HG03025 (cell line): ENCODE results near the gene RALGAPA2.
A peak's percentile ranks its signal among the peaks of the same experiment; 100 is the strongest.

Source experiments
- ATAC-seq: cut with Tn5 transposase; IDR thresholded peaks from one replicate; pipeline ENCODE4 v1.9.1; 2021; ENCODE audit warnings: mild to moderate bottlenecking, moderate library complexity; ENCODE audit not compliant: unreplicated experiment, low FRiP score

The RALGAPA2 gene

DNA sequence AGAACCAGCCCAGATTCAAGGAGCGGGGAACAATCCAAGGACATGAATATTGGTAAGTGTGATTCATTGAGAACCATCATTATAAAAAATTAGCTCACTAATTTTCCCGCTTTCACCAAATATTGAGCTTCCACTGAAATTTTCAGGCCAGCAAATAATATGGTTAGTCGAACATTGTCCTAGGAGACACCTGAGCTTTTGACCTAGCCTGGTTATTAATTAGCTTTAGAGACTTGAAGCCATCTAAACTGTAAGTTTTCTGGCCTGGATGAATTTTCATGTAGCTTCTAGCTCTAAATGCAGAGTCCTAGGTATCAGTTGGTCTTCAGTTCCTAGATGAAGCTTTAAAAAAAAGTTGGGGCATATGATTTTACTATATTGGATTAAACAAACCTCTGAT lies 17.1 kb upstream of the RALGAPA2 start:
- no peak for ATAC-seq

DNA sequence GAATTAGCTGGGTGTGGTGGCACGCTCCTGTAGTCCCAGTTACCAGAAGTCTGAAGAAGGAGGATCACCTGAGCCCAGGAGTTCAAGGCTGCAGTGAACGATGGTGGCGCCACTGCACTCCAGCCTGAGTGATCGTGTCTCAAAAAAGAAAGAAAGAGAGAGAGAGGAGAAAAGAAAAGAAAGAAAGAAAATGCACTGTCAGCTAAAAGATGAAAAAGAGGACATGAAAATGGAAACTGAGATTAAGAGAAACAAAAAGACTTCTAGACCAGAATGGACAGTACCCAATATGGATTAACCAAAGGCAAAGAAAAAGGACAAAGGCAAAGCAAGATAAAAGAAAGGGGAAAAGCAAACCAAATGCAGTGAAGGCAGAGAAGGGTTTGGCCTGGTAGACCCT lies 9.0 kb upstream of the RALGAPA2 start:
- ATAC-seq: no peak

DNA sequence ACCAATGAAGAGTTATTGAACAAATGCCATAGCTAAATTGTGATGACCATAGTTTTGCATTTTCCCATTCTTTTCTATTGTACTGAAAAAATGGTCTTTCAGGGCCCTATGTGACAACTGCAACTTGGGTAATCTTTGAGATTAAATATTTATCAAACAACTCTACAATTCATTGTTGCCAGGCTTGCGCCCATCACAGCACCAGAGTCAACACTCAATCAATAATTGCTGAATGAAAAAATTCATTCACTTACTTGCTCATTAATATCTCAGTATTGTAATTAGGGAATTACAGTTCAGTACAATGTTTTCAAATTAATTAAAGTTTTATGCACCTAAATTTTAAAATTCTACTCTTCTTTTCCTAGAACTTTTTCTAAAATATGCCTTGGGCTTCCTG lies 7.7 kb upstream of the RALGAPA2 start:
- ATAC-seq: no peak

DNA sequence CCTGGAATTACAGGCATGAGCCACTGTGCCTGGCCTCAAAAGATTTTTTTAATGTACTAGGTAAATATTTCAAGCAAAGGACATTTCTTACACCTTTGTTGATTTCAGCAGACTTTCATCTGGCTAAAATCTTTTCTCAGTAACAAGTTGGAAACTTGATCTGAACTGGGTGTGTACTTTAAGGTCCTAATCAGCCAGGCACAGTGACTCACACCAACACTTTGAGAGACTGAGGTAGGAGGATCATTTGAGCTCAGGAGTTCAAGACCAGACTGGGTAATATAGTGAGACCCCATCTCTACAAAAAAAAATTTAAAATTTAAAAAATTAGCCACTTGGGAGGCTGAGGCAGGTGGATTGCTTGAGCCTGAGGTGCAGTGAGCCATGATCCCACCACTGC lies 7.0 kb upstream of the RALGAPA2 start:
- no peak for ATAC-seq

DNA sequence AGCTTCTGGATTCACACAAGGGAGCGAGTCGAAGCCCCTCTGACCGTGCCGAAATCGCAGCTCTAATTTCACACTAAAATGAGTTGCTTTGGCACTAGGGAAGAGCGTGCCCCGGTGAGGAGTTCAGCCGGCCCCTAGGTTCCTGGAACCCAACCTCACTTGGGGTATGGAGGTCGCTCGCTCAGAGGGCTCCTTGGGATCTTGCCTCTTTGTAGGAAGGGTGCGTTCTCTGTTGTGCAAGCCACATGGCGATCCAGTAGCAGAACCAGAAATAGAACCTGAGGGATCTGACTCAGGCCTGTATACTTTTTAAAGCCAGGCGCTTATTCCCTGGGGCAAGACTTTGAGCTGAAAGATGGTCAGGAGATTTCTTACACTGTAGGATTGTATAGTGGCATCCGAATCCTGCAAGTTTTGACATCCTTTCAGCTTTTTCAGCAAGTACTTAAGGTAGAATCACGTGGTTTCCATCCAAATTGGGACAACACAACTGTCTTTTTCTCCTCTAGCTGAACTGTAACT lies 861 bp upstream of the RALGAPA2 start:
- no peak for ATAC-seq

DNA sequence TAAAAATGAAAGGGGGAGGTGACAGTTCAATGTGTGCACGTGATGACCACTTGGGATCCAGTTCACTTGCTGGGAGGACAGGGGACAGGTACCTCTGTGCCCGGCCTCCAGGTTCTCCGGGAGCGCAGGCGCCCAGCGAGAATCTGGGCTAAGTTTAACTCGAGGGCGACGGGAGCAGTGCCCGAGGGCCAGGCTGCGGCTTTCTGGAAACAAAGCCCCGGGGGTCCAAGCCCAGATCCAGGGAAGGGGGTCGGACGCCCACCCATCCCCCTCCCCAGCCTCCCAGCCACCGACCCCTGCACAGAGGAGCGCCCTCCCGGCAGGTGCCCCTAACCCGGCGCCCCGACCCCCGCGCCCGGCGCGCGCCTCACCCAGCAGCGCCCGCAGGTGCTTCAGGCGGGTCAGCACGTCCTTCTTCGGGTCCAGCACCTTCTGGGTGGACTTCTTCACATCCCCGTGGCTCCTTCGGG lies 405 bp downstream of the RALGAPA2 start:
- ATAC-seq: peak; percentile 9

DNA sequence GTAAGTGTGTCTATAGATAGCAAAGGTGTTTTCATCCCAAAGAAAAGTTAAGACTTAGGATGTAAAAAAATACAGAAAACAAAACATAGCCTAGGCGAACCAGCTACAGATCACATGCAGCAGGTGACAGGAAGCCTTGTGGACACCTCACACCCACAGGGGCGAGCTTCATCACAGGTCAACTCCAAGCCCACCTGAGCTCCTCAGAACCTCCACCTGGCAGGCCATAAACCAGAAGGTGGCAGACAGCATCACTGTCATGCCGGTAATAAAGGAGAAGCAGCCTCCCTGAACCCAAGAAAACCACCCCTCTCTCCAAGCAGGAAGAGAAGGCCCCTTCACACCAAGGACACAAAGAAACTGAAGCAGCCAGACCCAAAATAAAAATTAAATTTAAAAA lies 1.0 kb downstream of the RALGAPA2 start:
- no peak for ATAC-seq

DNA sequence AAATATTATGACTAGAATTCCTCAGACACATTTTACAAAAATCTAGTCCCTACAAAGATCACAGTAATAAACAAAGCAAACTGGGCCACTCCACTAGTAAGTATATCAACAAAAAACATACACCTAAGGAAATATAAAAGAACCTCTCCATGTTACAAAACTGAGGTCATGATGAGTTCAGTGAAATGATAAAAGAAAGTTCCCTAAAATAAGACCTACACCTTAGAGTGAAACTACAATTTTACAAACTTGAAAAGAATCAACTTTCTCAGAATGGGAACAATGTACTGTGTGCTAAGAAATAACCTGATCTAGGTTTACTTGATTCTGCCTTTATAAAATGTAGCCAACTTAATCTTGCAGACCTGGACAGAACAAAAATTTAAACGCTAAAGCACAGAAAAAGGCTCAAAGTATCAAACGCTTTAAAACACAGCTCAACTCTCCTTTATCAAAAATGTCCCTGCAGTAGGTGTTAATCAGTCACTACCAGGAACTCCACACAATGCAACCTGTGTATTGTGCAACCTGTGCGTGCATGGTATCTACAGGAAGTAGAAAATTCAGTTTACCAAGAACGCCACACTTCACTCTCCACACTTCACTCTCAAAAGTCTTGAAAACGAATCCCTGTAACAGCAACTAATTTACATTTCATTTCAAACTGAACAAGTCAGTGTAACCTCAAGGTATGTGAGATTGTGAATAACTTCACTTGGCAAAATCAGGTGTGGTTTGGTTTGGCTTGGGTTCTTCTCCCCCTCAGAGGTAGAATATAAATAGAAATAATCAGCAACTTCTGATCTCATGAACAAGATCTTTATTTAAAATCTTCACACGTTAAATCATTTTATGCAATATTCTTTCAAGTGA lies 1.8 kb downstream of the RALGAPA2 start:
- no peak for ATAC-seq

DNA sequence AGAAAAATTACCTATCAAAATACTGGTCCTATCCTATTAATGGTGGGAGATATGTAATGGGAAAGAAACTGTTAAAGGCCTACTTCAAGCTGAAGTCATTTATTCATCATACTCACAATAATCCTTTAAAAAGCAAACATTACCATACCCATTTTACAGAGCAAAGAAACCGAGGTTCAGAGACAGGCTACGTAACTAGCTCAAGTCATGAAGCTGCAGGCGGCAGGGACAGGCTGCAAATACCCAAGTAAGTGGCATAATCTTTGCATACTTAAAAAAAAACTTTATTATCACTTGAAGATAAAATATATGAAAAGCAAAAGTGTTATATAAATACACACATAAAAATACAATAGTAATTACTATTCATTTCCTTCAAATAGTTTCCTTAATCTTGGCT lies 2.6 kb downstream of the RALGAPA2 start:
- ATAC-seq: no peak

DNA sequence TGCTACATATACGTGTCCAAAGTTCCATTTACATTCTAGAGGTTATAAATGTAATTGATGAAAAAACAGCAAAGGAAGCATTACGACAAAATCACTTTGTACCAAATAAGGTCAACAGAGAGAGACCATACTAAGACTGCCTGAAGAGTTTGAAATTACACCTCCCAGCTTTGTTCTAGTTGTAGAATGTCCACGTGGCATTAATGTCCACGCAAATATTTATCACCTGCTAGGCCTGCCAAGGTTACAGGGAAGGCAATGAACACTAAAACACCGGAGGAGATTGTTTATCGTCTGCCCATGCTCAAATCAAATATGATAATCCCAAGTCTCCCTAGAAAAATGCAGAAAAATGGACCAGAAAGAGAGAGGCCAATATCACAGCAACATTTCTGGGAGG lies 6.2 kb downstream of the RALGAPA2 start:
- no peak for ATAC-seq

DNA sequence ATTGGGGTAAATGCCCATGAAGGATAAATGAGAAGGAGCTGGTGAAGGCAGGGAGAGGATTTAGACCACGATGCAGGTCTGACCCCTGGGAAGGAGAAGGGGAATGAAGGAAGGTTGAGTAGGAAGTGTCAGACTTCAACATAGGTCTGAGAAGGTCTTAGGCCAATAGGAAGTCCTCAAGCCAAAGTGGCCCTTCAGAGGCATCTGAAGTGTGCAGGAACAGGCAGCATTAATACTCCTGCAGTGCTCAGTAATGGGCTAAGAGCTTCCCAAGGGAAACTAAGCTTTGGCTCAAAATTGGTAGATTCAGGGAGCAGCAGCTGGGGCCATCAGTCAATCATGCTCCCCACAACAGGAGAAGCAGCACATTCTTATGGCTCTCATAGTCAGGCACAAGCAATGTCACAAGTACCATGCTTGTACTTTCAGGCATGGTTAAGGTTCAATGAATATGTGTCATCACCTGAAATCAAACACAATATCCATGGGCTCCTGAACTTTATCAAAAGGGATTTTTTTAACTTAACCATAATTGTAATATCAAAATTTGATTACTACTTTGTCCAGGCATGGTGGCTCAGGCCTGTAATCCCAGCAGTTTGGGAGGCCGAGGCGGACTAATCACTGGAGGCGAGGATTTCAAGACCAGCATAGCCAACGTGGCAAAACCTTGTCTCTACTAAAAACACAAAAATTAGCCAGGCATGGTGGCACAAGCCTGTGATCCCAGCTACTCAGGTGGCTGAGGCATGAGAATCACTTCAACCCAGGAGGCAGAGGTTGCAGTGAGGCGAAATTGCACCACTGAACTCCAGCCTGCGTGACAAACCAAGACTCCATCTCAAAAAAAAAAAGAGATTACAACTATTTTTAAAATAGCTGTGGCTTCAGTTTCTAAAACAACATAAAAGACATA lies 9.9 kb downstream of the RALGAPA2 start:
- ATAC-seq: no peak

DNA sequence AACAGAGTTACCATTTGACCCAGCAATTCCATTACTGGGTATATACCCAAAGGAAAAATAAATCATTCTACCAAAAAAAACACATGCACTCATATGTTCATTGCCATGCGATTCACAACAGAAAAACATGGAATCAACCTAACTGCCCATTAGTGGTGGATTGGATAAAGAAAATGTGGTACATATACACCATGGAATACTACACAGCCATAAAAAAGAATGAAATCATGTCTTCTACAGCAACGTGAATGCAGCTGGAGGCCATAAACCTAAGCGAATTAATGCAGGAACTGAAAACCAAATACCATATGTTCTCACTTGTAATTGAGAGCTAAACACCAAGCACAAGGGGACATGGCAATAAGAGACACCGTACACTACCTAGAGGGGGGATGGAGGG lies 12.5 kb downstream of the RALGAPA2 start:
- no peak for ATAC-seq

DNA sequence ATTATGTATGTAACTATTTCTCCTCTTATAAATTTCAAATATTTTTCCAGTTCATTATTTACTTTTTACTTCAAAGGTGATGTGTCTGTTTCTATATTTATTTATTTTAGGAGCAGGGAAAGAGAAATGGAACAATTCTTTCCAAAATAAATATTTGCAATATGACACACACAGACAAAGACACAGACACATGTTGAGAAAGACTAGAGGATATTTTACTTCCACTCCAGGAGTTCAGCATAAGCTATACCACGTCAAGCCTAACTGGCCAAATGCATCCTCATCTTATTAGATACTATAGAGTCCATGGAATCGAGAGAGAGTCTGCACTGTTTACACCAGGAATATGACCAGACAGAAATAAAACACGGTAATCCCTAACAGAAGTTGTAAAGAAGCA lies 13.3 kb downstream of the RALGAPA2 start:
- ATAC-seq: no peak

DNA sequence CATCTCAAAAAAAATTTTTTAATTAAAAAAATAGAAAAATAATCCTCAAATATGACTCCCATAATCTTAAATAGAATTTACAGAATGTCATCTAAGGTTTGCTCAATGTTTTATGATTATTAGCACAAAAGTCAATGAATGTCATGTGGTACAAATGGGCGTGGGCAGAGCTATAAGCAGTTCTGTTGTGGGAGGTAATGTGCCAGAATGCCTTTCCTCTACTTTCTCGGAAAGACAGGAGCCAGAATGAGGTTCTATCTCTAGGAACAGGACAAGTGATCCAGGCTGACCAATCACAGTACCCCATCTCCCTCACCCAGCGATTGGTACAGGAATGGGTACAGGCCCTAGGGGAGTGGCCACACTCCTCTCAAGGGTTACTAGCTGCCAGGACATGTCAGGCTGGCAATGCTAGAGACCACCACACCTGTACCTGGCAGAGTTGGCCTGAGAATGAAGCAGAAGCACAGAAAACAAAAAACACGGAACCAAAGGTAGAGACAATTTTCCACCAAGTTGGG lies 15.1 kb downstream of the RALGAPA2 start:
- no peak for ATAC-seq

DNA sequence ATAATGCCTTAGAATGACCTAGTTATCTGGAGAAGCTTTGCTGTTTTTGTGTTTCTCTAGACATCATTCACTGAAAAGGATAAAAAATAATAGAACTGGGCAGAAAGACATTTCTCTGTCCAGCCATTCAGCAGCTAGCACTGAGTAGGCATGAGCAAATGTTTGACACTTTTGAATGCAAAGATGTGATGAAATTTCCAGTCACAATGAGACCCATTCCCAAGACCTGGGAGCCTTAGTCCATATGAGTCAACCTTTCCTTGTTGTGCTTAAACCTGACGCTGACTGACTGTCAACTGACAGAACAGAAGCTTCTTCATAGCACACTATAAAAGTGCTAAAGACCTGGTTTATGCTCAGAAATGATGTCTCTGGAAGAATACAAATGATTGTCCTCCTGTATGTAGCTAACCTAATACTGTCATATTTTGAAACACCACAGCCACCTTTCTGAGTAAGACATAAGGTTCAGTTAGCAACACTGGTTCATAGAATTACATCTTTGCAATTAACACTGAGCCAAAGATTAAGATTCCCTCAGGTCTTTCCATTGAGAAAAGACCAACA lies 17.1 kb downstream of the RALGAPA2 start:
- no peak for ATAC-seq

DNA sequence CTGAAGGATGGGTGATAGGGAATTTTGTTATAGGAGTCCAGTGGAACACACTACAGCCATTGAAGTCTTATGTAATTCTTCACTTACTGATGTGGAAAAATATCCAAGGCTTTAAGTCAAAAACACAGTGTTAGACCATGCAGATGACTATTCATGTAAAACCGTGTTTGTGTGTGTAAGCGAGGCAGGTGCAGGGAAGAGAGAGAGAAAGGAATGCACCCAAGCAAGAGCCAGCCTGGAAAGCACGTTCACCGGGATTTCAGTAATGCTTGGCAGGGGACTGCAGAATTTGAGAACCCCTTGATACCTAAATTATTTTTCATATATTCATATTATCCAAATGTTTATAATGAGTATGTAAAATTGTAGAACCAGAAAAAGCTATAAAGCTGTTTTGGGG lies 17.9 kb downstream of the RALGAPA2 start:
- ATAC-seq: no peak

DNA sequence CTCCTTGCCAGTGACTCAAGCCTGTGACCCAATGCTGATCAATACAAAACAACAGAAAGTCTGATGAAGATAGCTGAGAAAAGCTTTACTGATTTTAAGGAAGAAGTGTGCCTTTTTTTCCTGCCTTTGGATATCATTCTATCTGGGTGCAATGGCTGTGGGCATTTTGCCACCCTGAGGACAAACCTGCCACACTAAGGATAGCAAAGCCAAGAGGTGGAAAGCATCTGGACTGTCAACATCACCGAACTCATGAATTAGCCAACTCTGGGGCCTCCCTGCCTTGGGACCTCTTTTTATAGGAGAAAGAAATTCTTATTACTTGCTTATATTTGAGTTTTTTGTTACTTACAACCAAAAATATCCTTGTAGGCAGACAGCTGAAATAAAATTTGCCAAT lies 19.9 kb downstream of the RALGAPA2 start:
- ATAC-seq: no peak

DNA sequence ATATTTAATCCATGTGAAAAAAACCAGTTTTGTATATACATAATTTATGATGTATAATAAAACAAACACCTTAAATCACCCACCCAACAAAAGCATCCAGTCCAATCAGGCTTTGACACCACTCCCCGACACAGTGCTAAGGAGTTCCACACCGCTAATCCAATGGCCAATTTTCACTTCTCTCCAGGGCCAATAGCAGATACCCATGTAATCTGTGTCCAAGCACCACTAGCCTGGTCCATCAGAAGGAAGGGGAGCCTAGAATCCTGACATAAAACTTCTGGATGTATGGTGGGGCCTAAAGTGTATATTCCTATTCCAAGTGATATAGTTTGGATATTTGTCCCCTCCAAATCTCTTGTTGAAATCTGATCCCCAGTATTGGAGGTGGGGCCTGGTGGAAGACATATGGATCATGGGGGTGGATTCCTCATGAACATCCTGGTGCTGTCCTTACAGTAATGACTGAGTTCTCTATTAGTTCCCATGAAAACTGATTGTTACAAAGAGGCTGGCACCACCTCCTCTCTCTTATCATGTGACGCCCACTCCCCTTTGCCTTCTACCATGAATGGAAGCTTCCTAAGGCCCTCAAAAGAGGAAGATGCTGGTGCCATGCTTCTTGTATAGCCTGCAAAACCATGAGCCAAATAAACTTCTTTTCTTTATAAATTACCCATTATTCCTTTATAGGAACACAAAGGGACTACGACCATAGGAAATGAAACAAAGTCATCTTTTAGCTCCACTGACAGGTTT lies 20.8 kb downstream of the RALGAPA2 start:
- peak; percentile 29 for ATAC-seq

DNA sequence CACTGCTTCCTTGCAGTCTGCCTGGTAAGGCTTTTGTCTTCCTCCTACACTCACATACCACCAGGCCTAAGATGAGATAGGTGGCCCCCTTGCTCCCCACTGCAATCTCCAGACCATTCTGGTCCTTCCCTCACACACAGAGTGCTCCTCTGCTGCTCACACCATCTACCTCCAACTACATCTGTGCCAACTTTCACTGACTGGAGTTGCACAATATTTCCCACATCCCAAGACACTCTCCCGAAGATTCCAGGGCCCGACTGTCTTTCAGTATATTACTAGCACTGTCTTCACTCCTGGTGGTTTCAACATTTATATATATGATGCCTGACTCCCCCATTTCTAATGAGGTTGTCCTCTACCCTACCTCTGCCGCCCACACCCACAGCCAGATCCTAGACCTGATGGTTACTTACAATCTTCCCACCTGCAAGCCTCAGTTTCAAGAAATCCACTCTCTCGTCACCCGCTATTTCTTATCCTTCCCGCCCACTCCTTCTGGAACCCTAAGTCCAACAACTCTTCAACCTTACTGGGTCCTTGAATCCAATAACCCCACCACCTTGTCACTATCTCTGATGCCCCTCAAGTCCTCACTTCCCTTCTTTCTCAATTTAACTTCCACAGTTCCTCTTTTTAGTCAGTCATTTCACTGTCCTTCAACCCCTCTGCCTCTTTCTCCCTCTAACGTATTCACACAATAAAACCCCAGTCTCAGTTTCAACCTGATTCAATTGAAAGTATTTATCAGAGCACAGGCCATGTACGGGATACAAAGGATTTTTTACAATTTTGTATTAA lies 21.6 kb downstream of the RALGAPA2 start:
- ATAC-seq: peak; percentile 71
